ENCODE data around the gene THBS1. TPM values are rescaled to one million over a fixed set of nuclear protein-coding genes. Genes with fewer than 3 reads are reported as not detected.
A peak's percentile ranks its signal among the peaks of the same experiment; 100 is the strongest.

The THBS1 gene
- total RNA-seq, 1 donor from 2014 or later: 513 TPM

- Histone ChIP-seq H3K4me3 (peak overlapping the region; percentile 53 to 80), H3K9me3 (no peaks in the 10 kb centered on the region), H3K36me3 (peaks cover 0 to 48% of the 10 kb centered on the region in 2 donors), H3K27ac (peak overlapping the region; percentile 87), H3K27me3 (no peaks in the 10 kb centered on the region), H3K4me1 (peaks cover 69% of the 10 kb centered on the region)
- TF ChIP-seq CTCF (IDR thresholded peaks at IDR 0.05) (no peak), POLR2AphosphoS5 (IDR thresholded peaks at IDR 0.05; ENCODE audit: insufficient read depth in 1 of 2, low read depth in 1 of 2) (peak in 1 of 2 donors; percentile 46)
- intact Hi-C loops (cut with DNase I): loop anchor here (10.0 kb wide), 1 partner anchor 768 kb away; no protein-coding TSS in a partner anchor
- DNase-seq (ENCODE audit: extremely low spot score in 2 of 2): no peak
These were observed 1.6 kb downstream of the THBS1 start for GRCh38 chr15:39582286-39582976.

GRCh38 chr15:39582977-39583595, 2.2 kb downstream of the THBS1 start:
- H3K27me3 ChIP-seq: no peaks in the 10 kb centered on the region
- TF ChIP-seq CTCF (IDR thresholded peaks at IDR 0.05): no peak
- no peak for TF ChIP-seq POLR2A (IDR thresholded peaks at IDR 0.05)
- TF ChIP-seq POLR2AphosphoS5 (IDR thresholded peaks at IDR 0.05; ENCODE audit: insufficient read depth in 1 of 2, low read depth in 1 of 2): no peak
- no peak for DNase-seq (ENCODE audit: extremely low spot score in 2 of 2)
- H3K27ac ChIP-seq: peak overlapping the region; percentile 87
- H3K4me1 ChIP-seq: peaks cover 69% of the 10 kb centered on the region
- peak overlapping the region; percentile 53 to 80 for H3K4me3 ChIP-seq
- H3K9me3 ChIP-seq: no peaks in the 10 kb centered on the region
- intact Hi-C loops (cut with DNase I): loop anchor here (10.0 kb wide), 1 partner anchor 768 kb away; no protein-coding TSS in a partner anchor
- peaks cover 0 to 55% of the 10 kb centered on the region in 2 donors for H3K36me3 ChIP-seq

DNA sequence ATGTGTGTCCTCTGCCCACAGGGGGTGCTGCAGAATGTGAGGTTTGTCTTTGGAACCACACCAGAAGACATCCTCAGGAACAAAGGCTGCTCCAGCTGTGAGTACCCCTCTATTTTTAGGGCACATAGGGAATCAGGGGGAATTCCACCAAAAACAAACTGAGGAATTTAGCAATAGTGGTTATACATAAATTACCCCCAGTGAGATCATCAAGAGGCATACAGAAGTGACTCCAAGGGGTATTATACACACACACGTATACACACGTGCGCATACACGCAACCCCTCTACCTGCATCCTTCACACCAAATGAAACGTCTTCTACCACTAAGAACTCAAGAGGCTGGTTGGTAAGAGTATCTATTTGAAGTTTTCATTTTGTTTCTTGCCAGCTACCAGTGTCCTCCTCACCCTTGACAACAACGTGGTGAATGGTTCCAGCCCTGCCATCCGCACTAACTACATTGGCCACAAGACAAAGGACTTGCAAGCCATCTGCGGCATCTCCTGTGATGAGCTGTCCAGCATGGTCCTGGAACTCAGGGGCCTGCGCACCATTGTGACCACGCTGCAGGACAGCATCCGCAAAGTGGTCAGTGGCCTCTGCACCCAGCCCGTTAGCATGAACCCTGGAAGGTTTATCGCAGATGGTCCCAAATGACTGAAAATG, 2.9 kb downstream of the THBS1 start:
- Histone ChIP-seq H3K27ac (no peak overlapping the region), H3K4me1 (peaks cover 69% of the 10 kb centered on the region)

DNA sequence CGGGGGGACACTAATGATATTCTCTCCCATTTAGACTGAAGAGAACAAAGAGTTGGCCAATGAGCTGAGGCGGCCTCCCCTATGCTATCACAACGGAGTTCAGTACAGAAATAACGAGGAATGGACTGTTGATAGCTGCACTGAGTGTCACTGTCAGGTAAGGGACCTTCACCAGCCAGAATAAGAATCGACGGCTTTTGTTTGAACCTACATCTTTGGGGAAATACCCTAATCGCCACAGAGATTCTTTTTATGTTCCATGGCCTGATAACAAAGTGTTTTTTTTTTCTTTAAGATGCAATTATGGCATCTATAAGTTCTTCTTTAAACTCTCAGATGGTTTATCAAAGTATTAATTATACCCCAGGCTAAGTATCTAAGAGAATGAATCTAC, 3.4 kb downstream of the THBS1 start:
- intact Hi-C loops (cut with DNase I): loop anchor here (10.0 kb wide), 1 partner anchor 769 kb away; no protein-coding TSS in a partner anchor
- no peak for TF ChIP-seq POLR2AphosphoS5 (IDR thresholded peaks at IDR 0.05; ENCODE audit: insufficient read depth in 1 of 2, low read depth in 1 of 2)
- Histone ChIP-seq H3K27ac (no peak overlapping the region), H3K27me3 (no peaks in the 10 kb centered on the region), H3K4me3 (peak overlapping the region; percentile 53 to 80), H3K4me1 (peaks cover 63% of the 10 kb centered on the region), H3K36me3 (peaks cover 0 to 67% of the 10 kb centered on the region in 2 donors), H3K9me3 (no peaks in the 10 kb centered on the region)
- DNase-seq (ENCODE audit: extremely low spot score in 2 of 2): no peak

More for the DNA sequence above, 2.9 kb downstream of the THBS1 start:
- DNase-seq (ENCODE audit: extremely low spot score in 2 of 2): no peak
- TF ChIP-seq POLR2AphosphoS5 (IDR thresholded peaks at IDR 0.05; ENCODE audit: insufficient read depth in 1 of 2, low read depth in 1 of 2) (peak in 1 of 2 donors; percentile 40), CTCF (IDR thresholded peaks at IDR 0.05) (no peak), POLR2A (IDR thresholded peaks at IDR 0.05) (no peak)
- Histone ChIP-seq H3K27me3 (no peaks in the 10 kb centered on the region), H3K9me3 (no peaks in the 10 kb centered on the region), H3K4me3 (peak overlapping the region; percentile 53 to 80), H3K36me3 (peaks cover 0 to 61% of the 10 kb centered on the region in 2 donors)
- intact Hi-C loops (cut with DNase I): loop anchor here (10.0 kb wide), 1 partner anchor 769 kb away; no protein-coding TSS in a partner anchor

- Histone ChIP-seq H3K9me3 (no peaks in the 10 kb centered on the region), H3K4me1 (peaks cover 58% of the 10 kb centered on the region), H3K4me3 (no peak overlapping the region), H3K27me3 (no peaks in the 10 kb centered on the region), H3K27ac (no peak overlapping the region), H3K36me3 (peaks cover 0 to 72% of the 10 kb centered on the region in 2 donors)
- intact Hi-C loops (cut with DNase I): loop anchor here (10.0 kb wide), 1 partner anchor 770 kb away; no protein-coding TSS in a partner anchor
- no peak for DNase-seq (ENCODE audit: extremely low spot score in 2 of 2)
- TF ChIP-seq POLR2A (IDR thresholded peaks at IDR 0.05): no peak
- no peak for TF ChIP-seq POLR2AphosphoS5 (IDR thresholded peaks at IDR 0.05; ENCODE audit: insufficient read depth in 1 of 2, low read depth in 1 of 2)
- TF ChIP-seq CTCF (IDR thresholded peaks at IDR 0.05): no peak
These were observed 3.9 kb downstream of the THBS1 start for GRCh38 chr15:39584662-39585388.

Data from vagina (tissue), 2 donors.